SKM-1 treated with dmso at 0.1 percent for 144 hours (cell line): Measurements from ENCODE around the gene MED13L.

Source experiments
- DNase-seq: peaks from one replicate; lab custom pipeline; 2025; ENCODE audit not compliant: unreplicated experiment; lab: John Stamatoyannopoulos, UW

The MED13L gene

DNA sequence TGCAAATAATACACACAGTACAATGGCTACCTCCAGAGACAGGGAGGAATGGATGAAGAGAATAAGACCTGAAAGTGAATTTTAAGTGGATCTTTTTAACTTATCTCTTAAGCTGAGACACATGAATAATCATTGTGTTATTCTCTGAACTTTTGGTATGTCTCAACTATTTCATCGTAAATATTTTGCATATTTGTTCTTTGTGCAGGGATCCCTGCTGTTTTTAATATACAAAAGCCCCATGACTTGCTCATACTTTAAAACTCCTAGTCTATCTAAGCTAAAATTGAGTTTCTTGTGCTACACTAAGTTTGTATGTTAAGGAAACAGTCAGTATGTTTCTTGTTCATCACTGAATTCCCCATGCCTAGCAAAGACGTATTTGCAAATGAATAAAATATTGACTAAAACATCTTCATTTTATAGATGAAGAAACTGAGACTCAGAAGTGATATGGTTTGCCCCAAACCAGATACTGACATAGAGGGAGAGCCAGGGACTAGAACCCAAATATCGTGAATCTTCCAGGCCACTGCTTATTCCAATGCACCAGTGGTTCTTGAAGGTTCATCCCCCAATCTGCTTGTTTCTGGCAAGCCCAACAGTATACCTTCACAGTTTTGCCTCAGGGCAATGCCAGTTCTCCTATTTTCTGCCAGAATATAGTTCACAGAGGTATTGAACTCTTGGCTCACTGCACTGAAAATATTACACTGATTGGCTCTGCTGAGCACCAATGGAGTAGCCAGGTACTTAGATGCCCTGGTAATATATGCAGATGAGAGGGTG is 356.9 kb downstream of the MED13L start:
- no peak for DNase-seq

DNA sequence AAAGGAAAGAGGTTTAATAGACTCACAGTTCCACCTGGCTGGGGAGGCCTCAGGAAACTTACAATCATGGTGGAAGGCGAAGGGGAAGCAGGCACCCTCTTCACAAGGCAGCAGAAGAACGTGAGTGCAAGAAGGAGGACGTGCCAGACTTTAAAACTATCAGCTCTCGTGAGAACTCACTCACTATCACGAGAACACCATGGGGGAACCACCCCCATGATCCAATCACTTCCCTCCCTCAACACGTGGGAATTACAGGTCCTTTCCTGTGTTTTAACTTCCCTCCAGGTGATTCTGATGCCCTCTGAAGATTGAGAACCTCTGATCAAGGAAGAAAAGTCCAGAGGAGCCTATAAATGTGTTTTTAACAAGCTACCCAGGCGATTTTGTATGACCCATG is 358.7 kb downstream of the MED13L start:
- no peak for DNase-seq

DNA sequence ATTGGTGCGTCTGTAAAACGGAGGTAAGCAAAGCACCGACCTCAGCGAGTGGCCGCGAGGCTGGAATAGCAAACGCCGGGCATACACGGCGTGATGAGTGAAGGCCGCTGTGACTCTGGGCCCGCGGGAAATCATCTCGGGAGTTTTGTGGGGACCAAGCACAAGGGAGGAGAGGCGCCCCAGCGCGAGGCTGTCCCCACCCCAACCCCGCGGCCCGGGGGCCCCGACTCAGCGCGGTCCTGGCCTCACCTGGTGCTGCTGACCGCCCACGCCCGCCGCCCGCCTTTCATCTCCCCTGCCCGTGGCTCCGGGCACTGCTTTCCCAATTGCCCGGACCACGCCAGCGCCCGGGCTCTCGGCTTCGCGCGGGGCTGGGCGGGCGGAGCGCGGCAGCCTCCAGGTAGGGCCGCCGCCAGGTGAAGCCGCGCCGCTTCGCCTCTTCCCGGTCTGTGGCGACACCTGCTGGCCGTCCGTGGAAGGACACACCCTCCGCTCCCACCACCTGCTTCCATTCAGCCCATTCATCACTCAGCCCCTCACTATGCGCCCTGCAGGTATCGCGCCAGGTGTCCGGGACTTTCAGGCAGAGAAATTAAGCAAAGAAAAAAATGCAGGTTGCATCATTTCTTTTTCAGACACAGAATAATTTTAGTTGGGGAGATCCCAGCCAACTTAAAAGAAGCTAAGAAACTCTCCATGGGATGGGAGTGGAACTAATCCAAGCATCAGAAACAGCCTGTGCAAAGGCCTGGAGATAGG is 360.4 kb downstream of the MED13L start:
- no peak for DNase-seq

DNA sequence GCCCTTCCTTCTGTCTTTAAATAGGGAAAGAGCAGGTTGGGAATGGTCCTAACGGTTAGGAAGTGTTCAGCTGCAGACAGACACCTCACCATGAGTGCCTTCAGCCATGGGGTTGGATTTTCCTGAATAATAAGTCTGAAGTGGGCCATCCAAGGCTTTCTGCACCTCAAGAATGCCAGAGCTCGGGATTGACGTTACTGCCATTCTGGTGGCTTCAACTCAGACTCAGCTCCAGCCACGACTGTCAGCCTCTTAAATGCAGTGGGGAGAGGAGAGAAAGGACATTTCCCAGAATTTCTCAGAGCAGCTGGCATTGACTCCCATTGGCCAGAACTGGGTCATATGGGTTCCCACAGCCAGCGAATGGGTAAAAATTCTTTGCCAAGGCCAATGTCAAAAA is 363.4 kb downstream of the MED13L start:
- no peak for DNase-seq

DNA sequence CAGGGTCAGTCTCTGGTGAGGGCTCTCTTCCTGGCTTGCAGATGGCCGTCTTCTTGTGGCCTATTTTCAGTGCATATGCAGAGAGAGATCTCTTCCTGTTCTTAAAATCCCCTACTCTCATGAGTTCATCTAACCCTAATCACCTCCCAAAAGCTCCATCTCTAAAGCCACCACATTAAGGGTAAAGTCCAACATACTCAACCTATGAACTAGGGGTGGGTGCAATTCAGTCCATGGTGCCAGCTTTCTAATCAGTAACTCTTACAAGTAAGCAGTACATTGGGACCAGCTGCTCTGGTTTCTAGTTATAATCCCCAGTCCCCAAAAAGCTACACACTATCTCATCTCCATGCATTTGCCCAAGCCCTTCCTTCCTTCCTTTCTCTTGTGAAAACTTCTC is 365.1 kb downstream of the MED13L start:
- DNase-seq: no peak

DNA sequence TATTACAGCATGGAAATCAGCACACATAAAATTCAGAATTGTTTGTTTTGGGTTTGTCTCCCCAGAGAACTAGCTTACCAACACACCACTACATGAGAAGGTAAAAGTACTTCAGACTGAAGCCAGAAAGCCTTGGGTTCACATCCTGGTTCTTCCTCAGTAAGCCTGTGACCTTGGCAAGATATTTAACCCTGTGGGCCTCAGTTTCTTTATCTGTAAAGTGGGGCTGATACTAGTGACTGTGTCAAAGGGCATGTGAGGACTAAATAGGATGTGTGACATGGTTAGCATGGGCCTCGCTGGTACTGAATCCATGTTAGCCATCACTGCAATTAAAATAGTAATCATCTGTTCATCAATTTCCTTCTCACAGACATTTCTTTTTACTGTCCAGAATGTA is 366.1 kb downstream of the MED13L start:
- DNase-seq: no peak

DNA sequence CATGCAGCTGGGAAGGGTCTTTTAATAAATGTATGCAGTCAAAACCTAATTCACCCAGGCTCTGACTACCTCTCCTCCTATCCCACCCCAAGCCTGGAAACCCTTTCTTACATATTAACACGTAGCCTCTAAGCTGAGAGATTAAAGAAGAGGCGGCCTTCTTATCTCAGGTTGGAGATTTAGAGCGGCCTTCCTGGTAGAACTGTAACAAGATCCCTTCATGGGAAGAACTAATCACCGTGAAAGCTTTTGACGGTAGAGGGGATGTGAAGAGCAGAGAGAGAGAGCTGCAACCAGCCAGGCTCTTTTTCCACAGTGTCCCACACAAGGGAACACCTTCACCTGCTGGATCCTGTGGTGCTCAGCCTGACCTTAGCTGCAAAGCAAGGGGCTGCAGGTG is 367.4 kb downstream of the MED13L start:
- DNase-seq: no peak
